MCF 10A (cell line): ENCODE measurements around the gene SYNDIG1. TPM values are rescaled to one million over a fixed set of nuclear protein-coding genes. Genes with fewer than 3 reads are reported as not detected.

Source experiments
- BruUV-seq: library from RNA; stranded (reverse); fragments of 400-500 nt; replicated peaks from 2 replicates; lab custom pipeline; 2021; lab: Mats Ljungman, UMichigan
- CTCF ChIA-PET: fragments of 300-600 bp; sonication (Branson Sonifier 250); formaldehyde crosslinking; extraction: SDS; loops from one replicate; lab custom pipeline; 2021; ENCODE audit warnings: antibody characterized with exemption, inconsistent platforms; lab: Yijun Ruan, JAX
- POLR2A ChIA-PET: fragments of 300-600, 350-650 bp; sonication (Branson Sonifier 250); formaldehyde crosslinking; extraction: SDS; loops from one replicate; lab custom pipeline; 2020; ENCODE audit warnings: antibody characterized with exemption, inconsistent platforms; lab: Yijun Ruan, JAX
- DNase-seq: peaks from one replicate; pipeline ENCODE4 v3.0.0-alpha.2; 2018; ENCODE audit not compliant: unreplicated experiment
- H3K27ac Mint-ChIP-seq: one replicate; pipeline ENCODE4 v1.8.0; 2022; ENCODE audit warnings: mild to moderate bottlenecking, low read depth, mixed read lengths; ENCODE audit not compliant: unreplicated experiment
- H3K27me3 Mint-ChIP-seq: one replicate; pipeline ENCODE4 v1.8.0; 2022; ENCODE audit warnings: mixed read lengths; ENCODE audit not compliant: insufficient read depth, unreplicated experiment
- H3K36me3 Mint-ChIP-seq: one replicate; pipeline ENCODE4 v1.8.0; 2022; ENCODE audit warnings: mild to moderate bottlenecking, moderate library complexity, mixed read lengths; ENCODE audit not compliant: insufficient read depth, unreplicated experiment
- H3K4me1 Mint-ChIP-seq: one replicate; pipeline ENCODE4 v1.8.0; 2022; ENCODE audit warnings: mixed read lengths; ENCODE audit not compliant: insufficient read depth, unreplicated experiment
- H3K4me3 Mint-ChIP-seq: one replicate; pipeline ENCODE4 v1.8.0; 2022; ENCODE audit warnings: mild to moderate bottlenecking, moderate library complexity, mixed read lengths; ENCODE audit not compliant: unreplicated experiment
- H3K9me3 Mint-ChIP-seq: one replicate; pipeline ENCODE4 v1.8.0; 2022; ENCODE audit warnings: mixed read lengths; ENCODE audit not compliant: unreplicated experiment
- intact Hi-C: fragments of 100-400 bp; cut with micrococcal nuclease; formaldehyde crosslinking; loops from 2 replicates; pipeline ENCODE4 v1.14.1; 2022
- total RNA-seq: library from RNA; stranded (reverse); gene quantifications from 2 replicates; pipeline ENCODE4 v1.2.3, GENCODE V29; 2022
- TF ChIP-seq, protein P1 (sequence below): fragments of 200-600 bp; IDR thresholded peaks from one replicate; pipeline ENCODE4 v1.8.0; 2022; ENCODE audit warnings: antibody characterized with exemption, mild to moderate bottlenecking; ENCODE audit not compliant: unreplicated experiment

The SYNDIG1 gene
- total RNA-seq, 1 experiment from 2014 or later: not detected

DNA sequence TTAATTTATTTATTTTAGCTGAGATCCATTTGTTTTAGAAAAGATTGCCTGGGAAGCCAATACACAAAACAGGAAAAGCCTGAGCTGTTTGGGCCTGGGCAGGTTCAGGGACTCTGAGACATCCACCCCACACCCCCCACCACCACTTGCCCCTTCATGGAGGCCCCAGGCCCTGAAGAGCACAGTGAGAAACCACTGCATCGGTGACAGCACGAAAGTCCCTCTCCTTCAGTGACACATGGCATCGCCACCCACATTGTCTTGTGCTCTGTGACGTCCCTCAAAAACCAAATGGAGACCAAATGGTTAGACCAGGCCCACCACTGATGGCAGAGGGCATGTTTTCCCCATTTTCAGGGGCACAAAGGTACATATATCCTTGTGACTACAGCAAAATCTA lies 106.4 kb downstream of the SYNDIG1 start:
- Mint-ChIP-seq H3K27ac (no peak overlapping the region), H3K9me3 (peaks cover 23% of the 10 kb centered on the region), H3K27me3 (no peaks in the 10 kb centered on the region), H3K36me3 (no peaks in the 10 kb centered on the region), H3K4me1 (no peaks in the 10 kb centered on the region), H3K4me3 (no peak overlapping the region)
- ChIA-PET POLR2A (no interaction called here), CTCF (interaction anchor here (2.1 kb wide), 1 partner anchor 11 kb away, joined by 7 read pairs; no protein-coding TSS in a partner anchor)
- DNase-seq: no peak
- intact Hi-C loops: no loop called here
- TF ChIP-seq, protein P1, sequence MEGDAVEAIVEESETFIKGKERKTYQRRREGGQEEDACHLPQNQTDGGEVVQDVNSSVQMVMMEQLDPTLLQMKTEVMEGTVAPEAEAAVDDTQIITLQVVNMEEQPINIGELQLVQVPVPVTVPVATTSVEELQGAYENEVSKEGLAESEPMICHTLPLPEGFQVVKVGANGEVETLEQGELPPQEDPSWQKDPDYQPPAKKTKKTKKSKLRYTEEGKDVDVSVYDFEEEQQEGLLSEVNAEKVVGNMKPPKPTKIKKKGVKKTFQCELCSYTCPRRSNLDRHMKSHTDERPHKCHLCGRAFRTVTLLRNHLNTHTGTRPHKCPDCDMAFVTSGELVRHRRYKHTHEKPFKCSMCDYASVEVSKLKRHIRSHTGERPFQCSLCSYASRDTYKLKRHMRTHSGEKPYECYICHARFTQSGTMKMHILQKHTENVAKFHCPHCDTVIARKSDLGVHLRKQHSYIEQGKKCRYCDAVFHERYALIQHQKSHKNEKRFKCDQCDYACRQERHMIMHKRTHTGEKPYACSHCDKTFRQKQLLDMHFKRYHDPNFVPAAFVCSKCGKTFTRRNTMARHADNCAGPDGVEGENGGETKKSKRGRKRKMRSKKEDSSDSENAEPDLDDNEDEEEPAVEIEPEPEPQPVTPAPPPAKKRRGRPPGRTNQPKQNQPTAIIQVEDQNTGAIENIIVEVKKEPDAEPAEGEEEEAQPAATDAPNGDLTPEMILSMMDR: no peak
- BruUV-seq: no TSS peak

DNA sequence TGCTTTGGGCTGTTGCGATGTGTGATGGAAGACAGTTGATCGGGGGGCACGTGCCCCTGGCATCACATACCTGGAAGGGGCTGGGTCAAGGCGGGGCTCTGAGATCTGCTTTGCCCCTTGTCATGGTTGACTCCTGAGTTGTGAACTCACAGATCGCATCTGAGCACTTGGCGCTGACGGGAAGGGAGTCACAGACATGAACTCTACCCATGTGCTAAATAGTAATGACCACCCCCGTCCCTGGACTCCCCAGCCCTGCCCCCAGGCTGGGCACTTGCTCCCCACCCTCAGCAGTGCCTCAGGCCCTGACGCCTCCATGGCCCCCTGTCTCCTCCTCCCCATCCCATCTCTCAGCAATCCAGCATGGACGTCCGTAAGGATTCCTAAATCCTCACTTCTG lies 107.0 kb downstream of the SYNDIG1 start:
- H3K27ac Mint-ChIP-seq: no peak overlapping the region
- H3K4me1 Mint-ChIP-seq: no peaks in the 10 kb centered on the region
- intact Hi-C loops: no loop called here
- no TSS peak for BruUV-seq
- peaks cover 23% of the 10 kb centered on the region for H3K9me3 Mint-ChIP-seq
- no peaks in the 10 kb centered on the region for H3K36me3 Mint-ChIP-seq
- ChIA-PET CTCF (interaction anchor here (0.6 kb wide), 1 partner anchor 84 kb away, joined by 3 read pairs; no protein-coding TSS in a partner anchor), POLR2A (no interaction called here)
- DNase-seq: no peak
- TF ChIP-seq, protein P1: no peak
- no peaks in the 10 kb centered on the region for H3K27me3 Mint-ChIP-seq
- H3K4me3 Mint-ChIP-seq: no peak overlapping the region

DNA sequence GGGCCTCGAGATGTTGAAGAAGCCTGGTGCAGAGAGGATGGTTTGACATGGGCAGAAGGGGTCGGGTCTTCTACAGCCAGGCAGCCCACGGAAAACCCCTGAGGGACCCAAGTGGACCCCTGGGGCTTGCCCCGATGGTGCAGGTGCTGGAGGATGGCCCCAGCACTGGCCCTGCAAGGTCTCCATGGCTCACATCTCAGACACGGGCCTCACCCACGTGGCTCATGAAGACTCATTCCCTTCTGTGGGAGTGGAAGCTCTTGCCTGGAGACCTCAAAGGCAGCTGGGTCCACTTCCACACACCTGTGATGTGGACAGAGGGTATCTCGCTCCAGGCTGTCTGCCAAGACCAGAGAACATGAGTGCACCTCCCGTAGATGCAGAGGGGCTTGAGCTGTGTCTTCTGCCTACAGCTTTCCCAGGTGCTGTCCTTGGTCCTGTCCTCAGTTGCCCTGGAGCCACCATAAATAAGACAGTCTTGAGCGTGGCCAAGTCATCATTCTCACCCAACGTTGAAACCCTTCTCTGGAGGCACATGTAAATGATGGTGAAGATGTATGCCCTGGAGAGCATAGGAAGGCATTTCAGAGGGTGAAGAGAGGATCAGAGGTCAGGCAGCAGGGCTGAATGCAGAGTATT lies 108.0 kb downstream of the SYNDIG1 start:
- TF ChIP-seq, protein P1: no peak
- CTCF ChIA-PET: no interaction called here
- no peak overlapping the region for H3K4me3 Mint-ChIP-seq
- POLR2A ChIA-PET: no interaction called here
- no peaks in the 10 kb centered on the region for H3K4me1 Mint-ChIP-seq
- H3K9me3 Mint-ChIP-seq: peaks cover 23% of the 10 kb centered on the region
- H3K36me3 Mint-ChIP-seq: no peaks in the 10 kb centered on the region
- no TSS peak for BruUV-seq
- H3K27ac Mint-ChIP-seq: no peak overlapping the region
- no peaks in the 10 kb centered on the region for H3K27me3 Mint-ChIP-seq
- intact Hi-C loops: no loop called here
- DNase-seq: no peak

DNA sequence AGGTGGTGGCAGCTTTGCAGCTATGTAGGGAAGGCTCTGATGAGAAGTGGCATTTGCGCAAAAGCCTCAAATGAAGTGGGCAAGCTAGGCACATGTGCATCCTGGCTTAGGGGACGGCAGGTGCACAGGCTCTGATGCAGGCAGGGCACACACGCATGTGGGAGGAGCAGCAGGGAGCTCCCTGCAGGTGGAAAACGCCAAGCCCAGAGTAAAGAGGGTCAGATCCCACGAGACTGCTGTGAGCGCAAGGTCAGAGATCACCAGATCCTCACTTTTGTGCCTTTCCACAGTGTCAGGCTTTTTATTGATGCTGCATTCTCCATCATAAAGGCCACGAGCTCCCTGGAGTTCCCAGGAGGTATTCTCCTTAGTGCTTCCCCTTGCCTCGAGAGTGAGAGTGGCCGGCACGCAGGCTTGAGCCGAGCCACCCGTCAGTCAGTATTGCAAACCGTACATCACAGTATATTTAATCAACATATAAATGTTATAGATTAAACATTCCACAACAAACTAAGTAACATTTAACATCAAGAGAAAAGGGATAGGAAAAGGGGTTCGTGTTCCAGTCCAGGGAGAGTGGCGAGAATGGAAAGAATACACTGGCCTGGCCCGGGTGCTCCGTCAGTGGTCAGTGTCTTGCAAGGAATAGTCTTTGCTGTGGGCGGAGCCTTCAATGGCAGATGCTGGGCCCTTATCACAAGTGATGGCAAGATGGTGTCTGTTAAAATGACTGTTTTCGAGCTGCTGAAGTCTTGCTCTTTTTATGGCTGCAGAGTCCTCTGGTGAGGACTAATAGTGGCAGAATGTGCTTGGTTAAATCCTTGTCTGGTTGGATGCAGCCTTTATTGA lies 109.4 kb downstream of the SYNDIG1 start:
- POLR2A ChIA-PET: no interaction called here
- Mint-ChIP-seq H3K4me1 (no peaks in the 10 kb centered on the region), H3K36me3 (peaks cover 5% of the 10 kb centered on the region), H3K27me3 (no peaks in the 10 kb centered on the region), H3K4me3 (no peak overlapping the region), H3K9me3 (peaks cover 23% of the 10 kb centered on the region), H3K27ac (no peak overlapping the region)
- intact Hi-C loops: no loop called here
- no TSS peak for BruUV-seq
- CTCF ChIA-PET: interaction anchor here (0.6 kb wide), 1 partner anchor 41 kb away, joined by 6 read pairs; no protein-coding TSS in a partner anchor
- no peak for DNase-seq
- TF ChIP-seq, protein P1: no peak
